Gastrocnemius medialis (tissue), 4 donors: ENCODE results near the gene CCDC141.

Experiments
- CTCF ChIP-seq, 5 experiments: fragments of 450-650 bp in 3 of 5; fragments of 200-600 bp in 2 of 5; sonication (generic) in 2 of 5; IDR thresholded peaks in 4 of 5; conservative IDR thresholded peaks in 1 of 5; 1 replicate in 4 of 5; 2 replicates in 1 of 5; pipeline ENCODE4 v1.5.1; 2016 to 2019; ENCODE audit warnings: antibody characterized with exemption in 5 of 5, mild to moderate bottlenecking in 3 of 5, moderate library complexity in 3 of 5
- POLR2A ChIP-seq, 2 donors: fragments of 450-650 bp; IDR thresholded peaks; one replicate each; pipeline ENCODE4 v1.6.1; 2017; ENCODE audit warnings: antibody characterized with exemption in 2 of 2, mild to moderate bottlenecking in 2 of 2, moderate library complexity in 2 of 2

- TF ChIP-seq CTCF (IDR thresholded peaks at IDR 0.05 in 4 of 5, conservative IDR thresholded peaks at IDR 0.05 in 1 of 5) (no peak), POLR2A (IDR thresholded peaks at IDR 0.05) (no peak)
Observed at GRCh38 chr2:178819147-178819875, 230.6 kb downstream of the CCDC141 start.
